ENCODE data around the gene C1QTNF5.

The C1QTNF5 gene

DNA sequence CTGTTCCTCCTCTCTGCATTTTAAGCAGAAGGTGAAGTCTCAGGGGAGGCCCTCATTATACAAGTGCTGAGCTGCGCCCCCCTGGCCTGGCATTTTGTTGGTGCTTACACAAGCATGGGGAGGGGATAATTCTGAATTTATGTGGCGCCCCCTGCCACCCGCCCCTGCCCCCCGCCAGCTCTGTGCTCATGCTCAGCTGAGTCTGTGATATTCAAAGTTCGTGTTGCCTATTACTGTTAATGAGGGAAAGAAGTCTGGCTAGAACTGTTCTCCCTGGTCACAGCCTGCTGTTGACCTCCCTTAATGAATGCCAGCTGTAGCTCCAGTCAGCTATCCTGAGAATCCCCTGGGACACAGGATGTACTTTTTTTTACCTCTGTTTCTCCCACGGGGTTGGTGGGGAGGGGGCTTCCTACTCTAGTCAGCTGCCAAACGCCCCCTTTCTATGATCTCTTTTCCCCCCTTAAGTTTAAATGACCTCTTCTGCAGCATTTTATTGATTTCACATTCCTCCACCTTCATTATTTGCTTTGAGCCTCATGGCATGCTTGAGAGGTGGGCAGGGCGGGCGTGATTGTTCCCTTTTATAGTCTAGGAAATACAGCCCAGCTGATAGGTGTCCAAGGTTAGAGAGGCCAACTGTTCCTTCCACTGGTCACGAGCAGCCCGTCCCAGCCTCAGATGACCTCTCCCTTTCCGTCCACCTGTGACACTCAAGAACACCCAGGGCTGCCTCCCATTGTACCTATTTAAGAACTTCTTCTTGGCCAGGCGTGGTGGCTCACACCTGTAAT lies 28.6 kb upstream of the C1QTNF5 start:
- no peak for DNase-seq (ENCODE audit: low read depth)
- TF ChIP-seq, protein P1, sequence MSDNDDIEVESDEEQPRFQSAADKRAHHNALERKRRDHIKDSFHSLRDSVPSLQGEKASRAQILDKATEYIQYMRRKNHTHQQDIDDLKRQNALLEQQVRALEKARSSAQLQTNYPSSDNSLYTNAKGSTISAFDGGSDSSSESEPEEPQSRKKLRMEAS (IDR thresholded peaks at IDR 0.05; ENCODE audit: low read depth, low read length): no peak
- TF ChIP-seq, protein P2, sequence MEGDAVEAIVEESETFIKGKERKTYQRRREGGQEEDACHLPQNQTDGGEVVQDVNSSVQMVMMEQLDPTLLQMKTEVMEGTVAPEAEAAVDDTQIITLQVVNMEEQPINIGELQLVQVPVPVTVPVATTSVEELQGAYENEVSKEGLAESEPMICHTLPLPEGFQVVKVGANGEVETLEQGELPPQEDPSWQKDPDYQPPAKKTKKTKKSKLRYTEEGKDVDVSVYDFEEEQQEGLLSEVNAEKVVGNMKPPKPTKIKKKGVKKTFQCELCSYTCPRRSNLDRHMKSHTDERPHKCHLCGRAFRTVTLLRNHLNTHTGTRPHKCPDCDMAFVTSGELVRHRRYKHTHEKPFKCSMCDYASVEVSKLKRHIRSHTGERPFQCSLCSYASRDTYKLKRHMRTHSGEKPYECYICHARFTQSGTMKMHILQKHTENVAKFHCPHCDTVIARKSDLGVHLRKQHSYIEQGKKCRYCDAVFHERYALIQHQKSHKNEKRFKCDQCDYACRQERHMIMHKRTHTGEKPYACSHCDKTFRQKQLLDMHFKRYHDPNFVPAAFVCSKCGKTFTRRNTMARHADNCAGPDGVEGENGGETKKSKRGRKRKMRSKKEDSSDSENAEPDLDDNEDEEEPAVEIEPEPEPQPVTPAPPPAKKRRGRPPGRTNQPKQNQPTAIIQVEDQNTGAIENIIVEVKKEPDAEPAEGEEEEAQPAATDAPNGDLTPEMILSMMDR (IDR thresholded peaks at IDR 0.05; ENCODE audit: low read depth, low read length): no peak
- TF ChIP-seq POLR2A (IDR thresholded peaks at IDR 0.05; ENCODE audit: extremely low read depth, insufficient read length): no peak
- TF ChIP-seq MYC (IDR thresholded peaks at IDR 0.05; ENCODE audit: low read depth, low read length): no peak
- no peak overlapping the region for H3K4me3 ChIP-seq (ENCODE audit: low read depth, low read length)

DNA sequence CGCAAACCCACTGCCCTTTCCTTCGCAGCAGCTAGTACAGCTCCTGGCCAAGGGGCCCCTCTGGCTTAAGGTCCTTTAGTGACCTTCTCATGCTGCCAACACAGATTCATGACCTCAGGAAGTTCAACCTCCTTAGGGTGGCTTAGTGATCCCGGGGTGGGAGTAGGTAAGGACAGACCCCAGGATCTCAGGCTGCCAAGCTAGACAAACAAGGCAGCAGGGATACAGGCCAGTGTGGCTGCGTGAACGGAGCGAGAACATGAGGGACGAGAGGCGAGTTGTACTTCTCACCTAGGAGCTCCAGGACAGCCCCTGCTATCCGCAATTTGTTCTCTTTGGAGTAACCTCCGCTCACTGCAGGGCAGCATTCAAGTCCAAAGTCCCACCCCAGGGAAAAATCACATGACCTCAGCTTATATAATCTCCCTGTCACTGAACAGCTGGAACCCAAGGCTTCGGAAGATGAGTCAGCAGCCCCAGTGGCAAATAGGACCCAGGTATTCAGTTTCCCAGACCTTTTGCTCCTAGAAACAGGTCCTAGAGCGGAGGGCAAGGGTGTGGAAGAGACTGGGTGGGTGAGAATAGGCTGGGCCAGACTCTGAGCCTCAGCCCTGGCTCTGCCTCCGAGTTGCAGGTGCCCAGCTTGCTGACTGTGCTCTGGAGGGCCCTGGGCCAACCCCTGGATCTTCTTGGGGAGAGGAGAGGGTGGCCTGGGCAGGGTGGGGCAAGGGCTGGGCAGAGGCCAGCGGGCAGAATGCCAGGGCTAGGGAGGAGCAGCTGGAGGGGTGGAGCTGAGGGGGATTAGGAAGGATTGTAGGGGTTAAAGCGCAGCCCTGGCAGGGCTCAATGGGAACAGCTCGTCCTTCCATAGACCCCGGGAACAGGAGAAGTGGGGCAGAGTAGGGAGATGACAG lies 27.7 kb upstream of the C1QTNF5 start:
- peak; percentile 68 for DNase-seq (ENCODE audit: low read depth)
- no peak overlapping the region for H3K4me3 ChIP-seq (ENCODE audit: low read depth, low read length)
- TF ChIP-seq, protein P1 (IDR thresholded peaks at IDR 0.05; ENCODE audit: low read depth, low read length): no peak
- no peak for TF ChIP-seq POLR2A (IDR thresholded peaks at IDR 0.05; ENCODE audit: extremely low read depth, insufficient read length)
- TF ChIP-seq, protein P2 (IDR thresholded peaks at IDR 0.05; ENCODE audit: low read depth, low read length): no peak
- no peak for TF ChIP-seq MYC (IDR thresholded peaks at IDR 0.05; ENCODE audit: low read depth, low read length)

DNA sequence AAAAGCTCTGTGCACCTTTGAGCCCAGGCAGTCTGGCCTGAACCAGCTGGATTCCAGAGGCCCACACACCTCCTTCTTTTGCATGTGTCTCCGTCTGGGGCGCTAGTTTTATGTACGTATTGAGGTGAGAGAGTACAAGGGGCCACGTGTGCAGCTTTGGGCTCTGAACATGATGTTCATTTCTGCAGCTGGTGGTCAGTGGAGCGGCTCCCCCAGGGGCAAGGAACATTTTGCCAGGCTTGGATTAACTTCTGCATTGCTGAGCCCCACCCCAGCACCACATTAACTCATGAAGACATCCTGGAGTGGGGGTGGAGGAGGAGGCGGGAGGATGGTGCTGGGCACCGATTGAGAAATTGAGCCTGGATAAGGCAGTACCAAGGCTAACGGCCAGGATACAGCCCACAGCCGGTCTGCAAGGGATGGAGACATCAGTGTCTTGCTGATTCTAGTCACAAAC lies 27.0 kb upstream of the C1QTNF5 start:
- TF ChIP-seq, protein P1 (IDR thresholded peaks at IDR 0.05; ENCODE audit: low read depth, low read length): peak; percentile 84
- TF ChIP-seq POLR2A (IDR thresholded peaks at IDR 0.05; ENCODE audit: extremely low read depth, insufficient read length) (no peak), MYC (IDR thresholded peaks at IDR 0.05; ENCODE audit: low read depth, low read length) (peak; percentile 21; the same call in 1 of the 2 replicates)
- TF ChIP-seq, protein P2 (IDR thresholded peaks at IDR 0.05; ENCODE audit: low read depth, low read length): no peak
- no peak overlapping the region for H3K4me3 ChIP-seq (ENCODE audit: low read depth, low read length)
- DNase-seq (ENCODE audit: low read depth): peak; percentile 95

DNA sequence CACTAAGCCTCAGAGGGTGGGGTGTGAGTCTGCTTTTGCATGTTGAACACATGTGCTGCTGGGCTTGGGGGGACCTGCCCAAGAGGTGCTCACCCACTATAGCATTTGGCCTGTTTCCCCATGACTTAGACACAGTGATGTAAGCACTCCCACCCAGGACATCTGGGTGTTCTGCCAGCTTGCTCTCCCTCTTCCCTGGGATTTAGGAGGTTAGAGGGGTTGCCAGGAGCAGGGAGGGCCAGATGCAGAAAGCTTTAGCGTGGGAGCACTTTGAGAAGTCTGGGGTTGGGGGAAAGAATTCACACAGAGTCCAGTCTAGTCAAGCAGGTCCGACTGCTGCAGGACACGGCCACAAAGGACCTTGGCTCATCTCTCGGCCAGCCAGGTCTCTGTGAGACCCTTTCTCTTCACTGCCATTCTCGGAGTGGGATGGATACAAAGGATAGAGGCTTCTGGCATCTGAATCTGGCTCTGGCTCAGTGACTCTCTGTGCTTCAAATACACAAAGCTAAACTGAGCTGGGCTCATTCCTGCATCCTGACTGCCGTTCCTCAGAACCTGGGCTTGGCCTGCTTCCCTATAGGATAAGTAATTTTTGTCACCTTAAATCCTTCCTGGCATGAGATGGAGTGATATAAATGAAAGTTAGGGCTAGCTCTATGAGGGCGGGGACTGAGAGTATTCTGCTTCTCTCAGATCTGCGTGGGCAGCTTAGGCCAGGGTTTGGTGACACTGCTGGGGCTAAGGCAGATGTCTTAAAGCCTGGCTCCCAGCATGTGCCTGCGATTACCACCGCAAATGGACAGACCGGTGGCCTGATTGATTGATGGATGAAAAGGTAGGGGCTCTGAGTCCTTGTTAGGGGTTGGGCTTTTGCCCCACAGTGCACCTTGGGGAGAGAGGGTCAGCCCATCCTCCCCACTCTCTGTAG lies 26.3 kb upstream of the C1QTNF5 start:
- H3K4me3 ChIP-seq (ENCODE audit: low read depth, low read length): no peak overlapping the region
- no peak for DNase-seq (ENCODE audit: low read depth)
- TF ChIP-seq, protein P1 (IDR thresholded peaks at IDR 0.05; ENCODE audit: low read depth, low read length): no peak
- TF ChIP-seq POLR2A (IDR thresholded peaks at IDR 0.05; ENCODE audit: extremely low read depth, insufficient read length) (no peak), MYC (IDR thresholded peaks at IDR 0.05; ENCODE audit: low read depth, low read length) (no peak)
- TF ChIP-seq, protein P2 (IDR thresholded peaks at IDR 0.05; ENCODE audit: low read depth, low read length): no peak

DNA sequence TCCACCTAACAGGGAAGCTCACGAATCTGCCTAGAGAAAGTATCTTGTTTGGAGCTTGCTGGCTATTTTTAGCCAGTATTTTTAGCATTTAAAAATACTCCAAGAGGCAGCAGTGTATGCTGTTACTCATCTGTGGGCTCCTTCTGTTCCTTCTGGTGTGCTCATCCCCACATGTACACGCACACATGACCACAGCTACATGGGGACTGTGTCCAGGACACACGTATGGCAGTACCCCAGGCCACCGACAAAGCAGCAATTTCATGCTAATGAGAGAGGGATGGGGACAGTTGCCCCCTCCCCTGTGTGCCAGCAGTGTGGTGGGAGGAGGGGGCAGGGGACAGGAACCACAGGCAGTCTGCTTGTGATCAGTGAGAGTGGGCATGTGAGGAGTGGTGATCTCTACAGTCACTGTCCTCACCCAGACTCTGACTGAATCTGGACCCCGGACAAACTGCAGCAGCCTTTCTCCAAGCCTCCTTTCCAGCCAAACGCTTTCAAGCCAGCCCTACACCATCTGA lies 24.4 kb upstream of the C1QTNF5 start:
- TF ChIP-seq MYC (IDR thresholded peaks at IDR 0.05; ENCODE audit: low read depth, low read length): no peak
- TF ChIP-seq, protein P1 (IDR thresholded peaks at IDR 0.05; ENCODE audit: low read depth, low read length): no peak
- TF ChIP-seq POLR2A (IDR thresholded peaks at IDR 0.05; ENCODE audit: extremely low read depth, insufficient read length): no peak
- TF ChIP-seq, protein P2 (IDR thresholded peaks at IDR 0.05; ENCODE audit: low read depth, low read length): no peak
- no peak for DNase-seq (ENCODE audit: low read depth)
- no peak overlapping the region for H3K4me3 ChIP-seq (ENCODE audit: low read depth, low read length)
